GM19351 (cell line): ENCODE data around the gene SLC13A1.
"Not testable (repeated sequence)": the region's sequence is repeated elsewhere in the genome, so short reads cannot be mapped to it uniquely, and the experiment has no call there.

ENCODE experiments used
- ATAC-seq: cut with Tn5 transposase; IDR thresholded peaks from one replicate; pipeline ENCODE4 v1.9.1; 2021; ENCODE audit warnings: mild to moderate bottlenecking, moderate library complexity; ENCODE audit not compliant: unreplicated experiment

SLC13A1 gene

GRCh38 chr7:123131140-123131539 lies 68.6 kb downstream of the SLC13A1 start:
- ATAC-seq, result no peak

- ATAC-seq, result no peak
These were observed 73.1 kb downstream of the SLC13A1 start for GRCh38 chr7:123126691-123127090.

- ATAC-seq, result no peak
These were observed 73.6 kb downstream of the SLC13A1 start for GRCh38 chr7:123126171-123126570.

- no peak for ATAC-seq
These were observed 74.5 kb downstream of the SLC13A1 start for GRCh38 chr7:123125231-123125630.

GRCh38 chr7:123122916-123123315 lies 76.9 kb downstream of the SLC13A1 start:
- ATAC-seq, result no peak

GRCh38 chr7:123120286-123120685 lies 79.5 kb downstream of the SLC13A1 start:
- no peak for ATAC-seq

- no peak for ATAC-seq
These were observed 84.4 kb downstream of the SLC13A1 start for GRCh38 chr7:123115331-123115730.

GRCh38 chr7:123114288-123114687 lies 85.5 kb downstream of the SLC13A1 start:
- ATAC-seq, result no peak

GRCh38 chr7:123112833-123113232 lies 86.9 kb downstream of the SLC13A1 start:
- no peak for ATAC-seq

GRCh38 chr7:123099712-123100111 lies 100.1 kb downstream of the SLC13A1 start:
- no peak for ATAC-seq

GRCh38 chr7:123096976-123097375 lies 102.8 kb downstream of the SLC13A1 start:
- ATAC-seq, result no peak

GRCh38 chr7:123096434-123096833 lies 103.3 kb downstream of the SLC13A1 start:
- ATAC-seq, result no peak

GRCh38 chr7:123090456-123090855 lies 109.3 kb downstream of the SLC13A1 start:
- ATAC-seq, result no peak

GRCh38 chr7:123086910-123087309 lies 112.9 kb downstream of the SLC13A1 start:
- ATAC-seq, result not testable (repeated sequence)

- ATAC-seq, result not testable (repeated sequence)
These were observed 114.9 kb downstream of the SLC13A1 start for GRCh38 chr7:123084861-123085260.

- ATAC-seq, result no peak
These were observed 120.7 kb downstream of the SLC13A1 start for GRCh38 chr7:123079021-123079420.

- peak; percentile 71 for ATAC-seq
These were observed 123.8 kb downstream of the SLC13A1 start for GRCh38 chr7:123075838-123076467.

GRCh38 chr7:123070702-123071286 lies 129.0 kb downstream of the SLC13A1 start:
- no peak for ATAC-seq

- no peak for ATAC-seq
These were observed 132.0 kb downstream of the SLC13A1 start for GRCh38 chr7:123067814-123068213.
